RWPE1 (cell line): ENCODE measurements around the gene CAPN9.

Source experiments
- CTCF ChIA-PET: fragments of 350-600 bp; sonication (Branson Sonifier 250); formaldehyde crosslinking; extraction: SDS; loops from one replicate; lab custom pipeline; 2021; lab: Yijun Ruan, JAX
- POLR2A ChIA-PET: fragments of 400-600 bp; formaldehyde crosslinking; extraction: SDS; loops from one replicate; lab custom pipeline; 2020; ENCODE audit warnings: antibody characterized with exemption; ENCODE audit not compliant: low non-redundant PET; lab: Yijun Ruan, JAX
- DNase-seq: peaks from one replicate; pipeline ENCODE4 v3.0.0; 2012; ENCODE audit warnings: low spot score
- H3K27ac ChIP-seq: fragments of 450-650 bp; 2 replicates; pipeline ENCODE4 v1.5.1; 2017
- CTCF ChIP-seq: fragments of 450-650 bp; conservative IDR thresholded peaks from 2 replicates; pipeline ENCODE4 v1.5.1; 2017; ENCODE audit warnings: low read depth, mild to moderate bottlenecking

Gene CAPN9

GRCh38 chr1:230819976-230820375 is 72.8 kb downstream of the CAPN9 start:
- no peak for DNase-seq
- CTCF ChIA-PET = no interaction called here
- POLR2A ChIA-PET = no interaction called here
- no peak overlapping the region for H3K27ac ChIP-seq
- no peak for TF ChIP-seq CTCF

- no peak overlapping the region for H3K27ac ChIP-seq
- TF ChIP-seq CTCF = no peak
- DNase-seq = no peak
- POLR2A ChIA-PET = no interaction called here
- CTCF ChIA-PET = no interaction called here
Observed at GRCh38 chr1:230820568-230820967, 73.4 kb downstream of the CAPN9 start.

- H3K27ac ChIP-seq = no peak overlapping the region
- ChIA-PET POLR2A (no interaction called here), CTCF (no interaction called here)
- no peak for DNase-seq
- no peak for TF ChIP-seq CTCF
Observed at GRCh38 chr1:230821346-230821745, 74.2 kb downstream of the CAPN9 start.

GRCh38 chr1:230822092-230822581 is 74.9 kb downstream of the CAPN9 start:
- ChIA-PET CTCF (interaction anchor here (0.7 kb wide), 1 partner anchor 91 kb away, joined by 4 read pairs; no protein-coding TSS in a partner anchor), POLR2A (no interaction called here)
- no peak for DNase-seq

GRCh38 chr1:230823426-230823825 is 76.2 kb downstream of the CAPN9 start:
- POLR2A ChIA-PET = no interaction called here
- no peak for DNase-seq
- CTCF ChIA-PET = interaction anchor here (0.8 kb wide), 1 partner anchor 94 kb away, joined by 3 read pairs; no protein-coding TSS in a partner anchor

More at GRCh38 chr1:230822092-230822581, 74.9 kb downstream of the CAPN9 start:
- no peak for TF ChIP-seq CTCF
- no peak overlapping the region for H3K27ac ChIP-seq

GRCh38 chr1:230823931-230824381 is 76.8 kb downstream of the CAPN9 start:
- ChIA-PET CTCF (no interaction called here), POLR2A (no interaction called here)
- no peak for DNase-seq
- H3K27ac ChIP-seq = no peak overlapping the region
- TF ChIP-seq CTCF = no peak

More at GRCh38 chr1:230823426-230823825, 76.2 kb downstream of the CAPN9 start:
- no peak overlapping the region for H3K27ac ChIP-seq
- no peak for TF ChIP-seq CTCF
